ENCODE data around the gene ITPK1.

Gene ITPK1

DNA sequence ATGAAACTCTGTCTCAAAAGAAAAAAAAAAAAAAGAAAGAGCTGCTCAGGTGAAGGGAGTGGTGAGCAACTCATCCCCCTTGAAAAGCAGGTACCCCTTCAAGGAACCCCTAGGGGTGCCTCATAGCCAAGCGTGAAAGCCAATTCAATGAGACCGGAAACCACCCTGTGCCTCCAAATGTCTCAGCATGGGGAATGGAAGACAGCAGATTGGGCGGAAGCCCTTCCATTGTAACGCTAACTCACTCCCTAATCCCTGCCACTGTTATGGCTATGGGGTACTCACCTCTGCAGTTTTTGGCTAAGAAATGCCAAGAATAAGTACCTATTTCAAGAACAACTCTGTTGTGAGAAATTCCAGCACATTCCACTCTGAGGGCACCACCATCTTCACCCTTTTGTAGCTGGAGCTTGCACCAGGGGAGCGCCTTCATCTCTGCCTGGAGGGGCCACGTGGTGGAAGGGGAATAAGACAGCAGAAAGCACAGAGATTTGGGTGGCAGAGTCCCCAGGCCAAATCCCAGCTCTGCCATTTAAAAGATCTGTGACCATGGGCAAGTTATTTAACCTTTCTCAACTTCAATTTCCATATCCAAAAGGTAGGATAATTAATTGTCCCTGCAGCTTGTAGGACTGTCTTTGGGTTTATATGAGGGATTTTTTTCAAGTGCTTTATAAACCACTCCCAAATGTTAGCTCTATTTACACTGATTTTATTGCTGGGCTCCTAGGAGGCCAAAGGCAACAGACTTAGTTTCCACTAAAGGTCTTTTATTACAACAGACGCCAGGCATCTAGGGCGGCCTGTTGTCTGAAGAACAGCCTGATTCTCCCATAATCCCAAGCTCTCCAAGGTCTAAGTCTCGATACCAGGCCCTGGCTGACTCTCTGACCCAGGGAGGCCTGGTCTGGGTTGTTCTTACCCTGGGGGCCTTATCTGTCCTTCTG, 63.9 kb downstream of the ITPK1 start:
- FAIRE-seq: no peak
- TF ChIP-seq TAF1 (IDR thresholded peaks at IDR 0.05; ENCODE audit: borderline replicate concordance, low read depth, low read length) (no peak), POLR2AphosphoS5 (IDR thresholded peaks at IDR 0.05; ENCODE audit: low read depth, low read length) (no peak), POLR2A (IDR thresholded peaks at IDR 0.05; ENCODE audit: low read depth, low read length) (no peak)
- DNase-seq (ENCODE audit: insufficient read length): no peak

DNA sequence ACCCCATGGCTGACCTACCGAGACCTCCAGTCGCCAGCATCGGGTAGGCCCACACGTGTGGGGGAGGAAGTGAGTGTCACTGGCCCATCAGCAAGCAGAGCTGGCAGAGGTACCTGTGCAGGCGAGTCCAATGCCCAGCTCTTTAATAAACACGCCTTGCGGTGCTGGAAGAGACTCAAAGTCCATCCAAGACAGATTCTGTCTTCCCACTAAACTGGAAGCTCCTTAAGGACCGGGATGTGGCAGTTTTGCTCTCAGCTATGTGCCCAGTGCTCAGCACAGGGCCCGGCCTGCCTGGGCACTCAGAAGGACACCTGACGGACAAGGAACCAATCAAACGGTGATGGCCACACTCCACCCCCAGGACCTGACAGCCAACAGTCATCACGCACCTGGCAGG, 65.0 kb downstream of the ITPK1 start:
- no peak for TF ChIP-seq POLR2AphosphoS5 (IDR thresholded peaks at IDR 0.05; ENCODE audit: low read depth, low read length)
- TF ChIP-seq POLR2A (IDR thresholded peaks at IDR 0.05; ENCODE audit: low read depth, low read length): no peak
- TF ChIP-seq TAF1 (IDR thresholded peaks at IDR 0.05; ENCODE audit: borderline replicate concordance, low read depth, low read length): no peak
- FAIRE-seq (no peak), DNase-seq (ENCODE audit: insufficient read length) (no peak)

DNA sequence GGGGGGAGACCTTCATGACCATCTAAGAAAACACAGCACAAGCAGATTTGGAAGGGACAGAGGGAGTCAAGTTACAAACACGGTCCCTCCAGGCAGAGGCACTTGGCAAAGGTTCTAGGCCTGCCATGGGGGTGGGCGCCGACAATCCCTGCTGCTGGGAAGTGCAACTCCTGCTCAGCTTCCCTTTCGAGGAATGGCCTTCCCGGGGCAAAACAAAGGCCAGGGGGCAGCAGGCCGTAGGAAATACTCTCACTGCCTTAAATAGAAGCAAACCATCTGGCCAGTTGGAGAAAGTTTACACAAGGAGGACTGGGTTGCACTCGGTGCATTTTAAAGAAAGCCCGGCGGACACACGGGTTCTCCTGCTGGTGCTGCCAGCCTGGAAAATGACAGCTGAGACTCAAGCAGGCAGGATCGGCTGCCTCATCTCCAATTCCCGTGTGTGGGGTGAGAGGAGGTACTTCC, 65.8 kb downstream of the ITPK1 start:
- no peak for FAIRE-seq
- no peak for DNase-seq (ENCODE audit: insufficient read length)
- TF ChIP-seq POLR2A (IDR thresholded peaks at IDR 0.05; ENCODE audit: low read depth, low read length): no peak
- no peak for TF ChIP-seq TAF1 (IDR thresholded peaks at IDR 0.05; ENCODE audit: borderline replicate concordance, low read depth, low read length)
- TF ChIP-seq POLR2AphosphoS5 (IDR thresholded peaks at IDR 0.05; ENCODE audit: low read depth, low read length): no peak

DNA sequence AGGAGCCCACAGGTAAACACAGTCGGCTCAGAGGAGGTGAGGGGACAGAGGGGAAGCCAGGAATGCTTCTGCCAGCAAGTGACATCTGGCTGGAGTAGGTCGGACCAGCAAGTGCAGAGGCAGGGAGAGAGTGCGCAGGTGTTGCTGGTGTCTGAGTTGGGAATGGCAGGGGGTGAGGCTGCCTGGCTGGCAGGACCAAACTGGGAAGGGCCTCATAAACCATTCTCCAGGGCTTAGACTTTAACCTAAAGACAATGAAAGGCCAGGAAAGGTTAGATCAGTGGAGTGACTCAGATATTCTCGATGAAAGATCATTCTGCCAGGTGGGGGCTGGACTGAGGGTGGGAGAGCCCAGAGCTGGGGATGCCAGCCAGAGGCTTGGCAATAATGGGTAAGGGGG, 66.4 kb downstream of the ITPK1 start:
- TF ChIP-seq POLR2AphosphoS5 (IDR thresholded peaks at IDR 0.05; ENCODE audit: low read depth, low read length) (no peak), TAF1 (IDR thresholded peaks at IDR 0.05; ENCODE audit: borderline replicate concordance, low read depth, low read length) (no peak), POLR2A (IDR thresholded peaks at IDR 0.05; ENCODE audit: low read depth, low read length) (no peak)
- DNase-seq (ENCODE audit: insufficient read length): no peak
- no peak for FAIRE-seq

DNA sequence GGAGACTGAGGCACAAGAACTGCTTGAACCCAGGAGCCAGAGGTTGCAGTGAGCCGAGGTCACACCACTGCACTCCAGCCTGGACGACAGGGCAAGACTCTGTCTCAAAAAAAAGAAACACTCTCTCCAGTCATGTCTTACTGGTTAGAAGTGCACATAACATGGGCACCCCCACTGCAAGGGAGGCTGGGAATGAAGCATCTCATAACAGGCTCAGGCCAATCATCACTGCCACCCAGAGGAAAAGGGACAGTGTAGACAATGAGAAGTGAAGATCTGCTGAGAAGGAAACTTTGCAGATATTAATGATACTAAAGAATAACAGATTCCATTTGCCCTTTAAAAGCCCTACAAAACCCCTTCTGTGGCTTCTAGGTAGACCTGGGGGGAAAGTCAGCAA, 66.9 kb downstream of the ITPK1 start:
- DNase-seq (ENCODE audit: insufficient read length): no peak
- TF ChIP-seq TAF1 (IDR thresholded peaks at IDR 0.05; ENCODE audit: borderline replicate concordance, low read depth, low read length) (no peak), POLR2AphosphoS5 (IDR thresholded peaks at IDR 0.05; ENCODE audit: low read depth, low read length) (no peak), POLR2A (IDR thresholded peaks at IDR 0.05; ENCODE audit: low read depth, low read length) (no peak)
- FAIRE-seq: no peak

DNA sequence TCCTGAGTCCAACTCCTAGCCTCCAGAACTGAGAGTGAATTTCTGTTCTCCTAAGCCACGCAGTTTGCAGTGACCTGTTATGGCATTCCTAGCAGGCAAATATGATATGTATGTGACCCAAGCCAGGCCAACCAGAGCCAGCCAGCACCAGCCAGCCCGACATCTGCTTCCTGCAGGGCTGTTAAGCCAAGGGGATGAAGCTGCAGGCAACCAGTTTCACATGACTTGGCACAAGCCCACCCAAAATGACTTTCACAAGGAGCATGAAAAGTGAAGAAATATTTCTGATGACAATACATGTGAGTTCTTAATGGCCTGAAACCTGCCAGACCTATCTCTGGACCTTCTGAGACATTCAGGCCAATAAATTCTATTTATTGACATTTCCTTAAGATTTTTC, 68.1 kb downstream of the ITPK1 start:
- TF ChIP-seq TAF1 (IDR thresholded peaks at IDR 0.05; ENCODE audit: borderline replicate concordance, low read depth, low read length): no peak
- TF ChIP-seq POLR2AphosphoS5 (IDR thresholded peaks at IDR 0.05; ENCODE audit: low read depth, low read length): no peak
- no peak for TF ChIP-seq POLR2A (IDR thresholded peaks at IDR 0.05; ENCODE audit: low read depth, low read length)
- DNase-seq (ENCODE audit: insufficient read length) (no peak), FAIRE-seq (no peak)

DNA sequence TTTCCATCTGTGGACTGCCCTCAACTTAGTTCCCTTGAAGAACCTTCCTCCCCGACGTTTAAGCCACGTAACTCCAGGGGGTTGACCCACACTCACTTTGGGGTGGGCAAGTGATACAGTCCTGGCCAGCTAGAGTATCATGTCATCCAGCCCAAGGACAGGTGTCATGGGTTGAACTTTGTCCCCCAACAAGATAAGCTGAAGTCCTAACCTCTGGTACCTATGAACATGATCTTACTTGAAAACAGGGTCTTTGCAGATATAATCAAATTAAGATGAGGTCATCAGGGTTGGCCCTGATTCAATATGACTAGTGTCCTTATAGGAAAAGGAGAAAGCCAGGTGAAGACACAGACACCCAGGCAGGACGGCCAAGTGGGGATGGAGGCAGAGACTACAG, 68.6 kb downstream of the ITPK1 start:
- DNase-seq (ENCODE audit: insufficient read length) (no peak), FAIRE-seq (no peak)
- TF ChIP-seq TAF1 (IDR thresholded peaks at IDR 0.05; ENCODE audit: borderline replicate concordance, low read depth, low read length): no peak
- TF ChIP-seq POLR2AphosphoS5 (IDR thresholded peaks at IDR 0.05; ENCODE audit: low read depth, low read length): no peak
- no peak for TF ChIP-seq POLR2A (IDR thresholded peaks at IDR 0.05; ENCODE audit: low read depth, low read length)

DNA sequence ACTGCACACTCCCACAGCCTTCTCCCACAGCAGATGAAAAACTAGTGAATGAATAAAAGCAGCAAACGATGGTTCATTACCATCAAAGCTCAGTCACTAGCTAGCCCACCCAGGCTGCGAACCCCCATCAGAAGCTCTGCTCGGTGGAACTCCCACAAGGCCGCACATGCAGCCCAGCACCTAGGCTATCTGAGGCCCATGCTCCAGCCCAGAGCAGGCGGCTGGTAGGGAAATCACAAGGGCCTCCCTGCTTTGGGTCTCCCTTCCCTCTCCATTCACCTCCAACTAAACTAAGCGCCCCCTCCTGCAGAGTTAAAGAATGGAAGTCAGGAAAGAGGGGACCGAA, 69.0 kb downstream of the ITPK1 start:
- DNase-seq (ENCODE audit: insufficient read length) (no peak), FAIRE-seq (no peak)
- TF ChIP-seq TAF1 (IDR thresholded peaks at IDR 0.05; ENCODE audit: borderline replicate concordance, low read depth, low read length) (no peak), POLR2A (IDR thresholded peaks at IDR 0.05; ENCODE audit: low read depth, low read length) (no peak), POLR2AphosphoS5 (IDR thresholded peaks at IDR 0.05; ENCODE audit: low read depth, low read length) (no peak)

DNA sequence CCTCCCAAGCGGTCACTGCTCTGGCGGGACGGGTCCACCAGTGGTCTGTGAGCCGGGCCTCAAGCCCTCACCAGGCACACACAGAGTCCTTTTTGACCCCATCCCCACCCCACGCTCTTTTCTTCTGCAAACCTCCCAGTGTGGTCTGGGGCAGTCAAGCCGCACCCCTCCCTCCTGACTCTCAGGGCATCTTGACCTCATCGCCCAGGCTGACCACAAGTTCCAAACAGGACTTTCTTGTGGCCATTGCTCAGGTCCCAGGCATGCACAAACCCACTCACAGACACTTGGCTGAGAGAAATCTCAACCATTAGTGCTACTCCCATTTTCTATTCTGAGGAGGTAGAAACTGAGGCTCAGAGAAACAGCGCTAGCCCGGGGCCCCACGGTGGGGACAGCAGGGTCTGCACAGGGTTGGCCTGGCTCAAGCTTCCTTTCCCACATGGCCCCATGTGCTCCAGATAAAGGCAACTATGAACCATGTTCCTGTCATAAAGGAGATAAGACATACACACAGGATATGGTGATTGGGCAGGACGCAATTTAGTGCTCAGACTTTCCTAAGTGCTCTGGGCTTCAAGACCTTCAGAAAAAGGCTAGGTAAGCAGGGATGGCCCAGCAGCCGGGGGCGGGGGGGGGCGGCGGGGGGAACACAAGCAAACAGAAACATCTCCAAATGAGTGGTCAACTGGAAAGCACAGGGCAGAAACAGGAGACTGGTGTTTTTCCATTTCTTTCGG, 69.6 kb downstream of the ITPK1 start:
- no peak for TF ChIP-seq TAF1 (IDR thresholded peaks at IDR 0.05; ENCODE audit: borderline replicate concordance, low read depth, low read length)
- TF ChIP-seq POLR2AphosphoS5 (IDR thresholded peaks at IDR 0.05; ENCODE audit: low read depth, low read length): no peak
- TF ChIP-seq POLR2A (IDR thresholded peaks at IDR 0.05; ENCODE audit: low read depth, low read length): no peak
- FAIRE-seq: no peak
- no peak for DNase-seq (ENCODE audit: insufficient read length)

DNA sequence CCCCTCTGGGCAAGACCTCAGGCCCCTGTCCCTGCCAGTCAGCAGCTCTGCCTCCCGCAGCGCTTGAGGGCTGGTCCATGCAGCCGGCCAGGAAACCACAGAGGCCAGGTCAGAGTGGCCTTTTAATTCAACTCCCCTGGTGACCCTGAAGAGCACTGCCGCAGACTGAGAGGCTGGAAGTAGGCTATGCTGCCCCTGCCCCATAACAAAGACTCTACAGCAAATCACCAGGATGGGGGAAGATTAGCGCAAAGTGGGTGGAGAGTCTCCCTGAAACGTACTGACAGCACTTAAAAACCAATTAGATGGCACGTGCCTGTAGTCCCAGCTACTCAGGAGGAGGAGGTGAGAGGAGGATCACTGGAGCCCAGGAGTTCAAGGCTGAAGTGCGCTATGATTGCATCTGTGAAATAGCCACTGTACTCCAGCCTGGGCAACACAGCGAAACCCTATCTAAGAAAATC, 70.5 kb downstream of the ITPK1 start:
- FAIRE-seq (peak; percentile 30), DNase-seq (ENCODE audit: insufficient read length) (no peak)
- TF ChIP-seq POLR2A (IDR thresholded peaks at IDR 0.05; ENCODE audit: low read depth, low read length) (no peak), TAF1 (IDR thresholded peaks at IDR 0.05; ENCODE audit: borderline replicate concordance, low read depth, low read length) (no peak), POLR2AphosphoS5 (IDR thresholded peaks at IDR 0.05; ENCODE audit: low read depth, low read length) (no peak)

DNA sequence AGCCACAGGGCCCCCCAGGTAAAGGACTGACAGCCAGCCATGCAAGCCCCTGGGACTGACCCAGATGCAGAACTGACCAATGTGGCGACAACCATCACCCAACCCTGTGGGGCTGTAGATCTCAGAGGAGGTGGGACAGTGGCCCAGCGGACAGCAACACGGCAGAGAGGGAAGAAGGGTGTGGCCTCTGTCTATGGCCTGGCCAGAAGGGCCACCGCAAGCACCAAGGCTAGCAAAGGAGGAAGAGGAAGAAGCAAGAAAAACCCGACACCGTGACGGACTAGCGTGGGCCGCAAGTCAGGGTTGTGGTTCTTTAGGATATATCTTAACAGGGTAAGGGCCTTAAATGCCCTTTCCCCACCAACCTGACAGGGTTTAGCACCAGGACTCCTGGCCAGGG, 71.2 kb downstream of the ITPK1 start:
- peak; percentile 77 for FAIRE-seq
- DNase-seq (ENCODE audit: insufficient read length): peak; percentile 47
- no peak for TF ChIP-seq POLR2A (IDR thresholded peaks at IDR 0.05; ENCODE audit: low read depth, low read length)
- TF ChIP-seq TAF1 (IDR thresholded peaks at IDR 0.05; ENCODE audit: borderline replicate concordance, low read depth, low read length): no peak
- TF ChIP-seq POLR2AphosphoS5 (IDR thresholded peaks at IDR 0.05; ENCODE audit: low read depth, low read length): no peak

Data from GM12892 (cell line).